ENCODE data around the gene PNMA8C. TPM values are rescaled to one million over a fixed set of nuclear protein-coding genes. Genes with fewer than 3 reads are reported as not detected.
A peak's percentile ranks its signal among the peaks of the same experiment; 100 is the strongest.

PNMA8C gene
- not detected for total RNA-seq

DNA sequence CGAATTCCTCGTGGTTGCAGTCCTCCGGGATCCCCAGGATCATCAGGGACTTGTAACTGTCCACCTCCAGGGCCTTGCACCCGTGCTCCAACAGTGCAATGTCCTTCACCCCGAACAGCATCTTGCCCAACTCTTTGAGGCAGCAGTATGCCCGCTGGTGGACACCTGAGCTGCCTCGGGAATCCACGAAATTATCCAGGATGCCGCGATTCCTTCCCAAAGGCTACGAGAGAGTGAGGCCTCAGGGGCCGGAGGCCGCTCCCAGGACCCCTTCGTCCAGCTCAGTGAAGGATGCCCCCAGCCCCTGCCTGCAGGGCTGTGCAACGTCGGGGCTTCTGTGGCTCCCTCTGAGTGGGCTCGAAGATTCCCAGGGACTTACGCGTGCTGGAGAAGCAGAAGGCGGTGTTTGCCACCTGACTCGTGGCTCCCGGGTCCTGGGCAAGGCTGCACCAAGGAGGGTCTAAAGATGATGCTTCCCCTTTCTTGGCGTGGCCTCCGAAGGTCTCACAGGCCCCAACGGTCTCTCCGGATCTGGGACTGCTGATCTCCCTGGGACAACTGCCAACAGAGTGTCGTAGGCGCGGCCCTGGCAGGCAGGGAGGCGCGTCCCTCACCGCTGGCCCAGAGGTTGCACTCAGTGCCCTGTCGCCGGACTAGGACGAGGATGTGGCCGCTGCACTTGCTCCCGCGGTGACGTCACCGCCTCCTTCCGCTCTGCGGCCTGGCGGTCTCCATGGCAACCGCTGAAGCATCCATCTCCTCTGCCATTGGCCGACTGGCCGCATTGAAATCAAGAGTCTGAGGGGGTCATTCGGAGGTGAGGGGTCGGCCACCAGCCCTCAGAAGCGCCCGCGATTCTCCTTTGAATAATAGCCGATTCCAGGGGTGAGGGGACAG, at the start of gene PNMA8C:
Gene PNMA8C, minus strand, starts transcription at position 698 of the 897 bp plus-strand sequence. Its CDS starts 577 bp downstream, at position 121.
- Mint-ChIP-seq H3K27ac (peak within 1 kb of the TSS; percentile 14 to 61), H3K4me1 (ENCODE audit: low read depth in 2 of 2) (peaks cover 23 to 31% of the 10 kb centered on the region in 2 donors), H3K4me3 (peak within 1 kb of the TSS; percentile 76)

GRCh38 chr19:46475986-46476385, 47.2 kb upstream of the PNMA8C start:
- H3K4me1 Mint-ChIP-seq (ENCODE audit: low read depth in 2 of 2) = no peaks in the 10 kb centered on the region
- DNase-seq (ENCODE audit: low spot score) = no peak
- no peaks in the 10 kb centered on the region for H3K9me3 Mint-ChIP-seq
- no peak for ATAC-seq
- no peaks in the 10 kb centered on the region for H3K36me3 Mint-ChIP-seq
- H3K4me3 Mint-ChIP-seq = no peak overlapping the region
- no peak overlapping the region for H3K27ac Mint-ChIP-seq
- peaks cover 29 to 34% of the 10 kb centered on the region in 2 donors for H3K27me3 Mint-ChIP-seq

More for the DNA sequence above, at the start of gene PNMA8C:
- DNase-seq (ENCODE audit: low spot score) = peak; percentile 86
- Mint-ChIP-seq H3K9me3 (no peaks in the 10 kb centered on the region), H3K36me3 (no peaks in the 10 kb centered on the region), H3K27me3 (peaks cover 42 to 44% of the 10 kb centered on the region in 2 donors)
- ATAC-seq = peak; percentile 86 to 92

DNA sequence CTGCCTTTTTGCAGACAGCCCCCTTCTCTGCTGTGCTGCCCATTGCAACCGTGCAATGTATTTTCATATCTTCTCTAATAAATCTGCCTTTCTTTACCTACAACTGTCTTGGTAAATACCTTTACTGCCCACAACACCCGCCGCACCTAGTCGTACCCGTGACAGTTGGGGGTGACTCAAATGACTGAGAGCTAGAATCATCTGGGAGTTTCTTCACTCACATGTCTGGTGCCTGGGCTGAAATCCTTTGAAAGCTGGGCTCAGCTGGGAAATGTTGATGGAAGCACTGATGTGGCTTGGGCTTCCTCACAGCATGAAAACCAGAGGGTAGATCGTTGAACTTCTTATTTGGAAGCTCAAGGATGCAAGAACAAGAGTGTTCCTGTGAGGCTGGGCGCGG, 45.5 kb upstream of the PNMA8C start:
- Mint-ChIP-seq H3K36me3 (no peaks in the 10 kb centered on the region), H3K9me3 (no peaks in the 10 kb centered on the region), H3K4me3 (no peak overlapping the region), H3K27ac (no peak overlapping the region), H3K27me3 (peaks cover 35 to 38% of the 10 kb centered on the region in 2 donors), H3K4me1 (ENCODE audit: low read depth in 2 of 2) (no peaks in the 10 kb centered on the region)
- no peak for ATAC-seq
- no peak for DNase-seq (ENCODE audit: low spot score)

DNA sequence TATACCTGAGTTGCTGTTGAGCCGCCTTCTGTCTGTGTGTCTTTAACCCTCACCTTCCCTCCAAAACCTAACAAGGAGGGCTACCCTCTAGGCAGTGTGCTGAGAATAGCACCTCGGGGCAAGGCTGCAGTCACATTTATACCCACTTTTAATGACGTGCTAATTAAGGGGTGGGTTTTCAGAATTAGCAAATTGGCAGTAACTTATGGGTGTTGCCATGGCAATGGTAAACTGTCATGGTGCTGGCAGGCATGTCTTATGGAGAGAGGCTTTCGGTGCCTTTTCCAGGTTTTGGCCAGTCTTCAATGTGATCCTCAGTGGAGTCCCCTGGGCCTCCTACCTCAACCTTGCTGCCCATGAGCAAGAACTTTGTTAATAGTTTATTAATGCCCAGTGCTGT, 43.9 kb upstream of the PNMA8C start:
- Mint-ChIP-seq H3K36me3 (no peaks in the 10 kb centered on the region), H3K27me3 (peaks cover 31 to 41% of the 10 kb centered on the region in 2 donors), H3K4me1 (ENCODE audit: low read depth in 2 of 2) (no peaks in the 10 kb centered on the region), H3K27ac (no peak overlapping the region), H3K9me3 (no peaks in the 10 kb centered on the region), H3K4me3 (no peak overlapping the region)
- ATAC-seq (no peak), DNase-seq (ENCODE audit: low spot score) (no peak)

GRCh38 chr19:46471811-46472543, 43.2 kb upstream of the PNMA8C start:
- ATAC-seq (no peak), DNase-seq (ENCODE audit: low spot score) (no peak)
- Mint-ChIP-seq H3K27ac (no peak overlapping the region), H3K36me3 (no peaks in the 10 kb centered on the region), H3K27me3 (peaks cover 31 to 47% of the 10 kb centered on the region in 2 donors), H3K4me3 (no peak overlapping the region), H3K4me1 (ENCODE audit: low read depth in 2 of 2) (no peaks in the 10 kb centered on the region), H3K9me3 (no peaks in the 10 kb centered on the region)

- H3K9me3 Mint-ChIP-seq = no peaks in the 10 kb centered on the region
- H3K27ac Mint-ChIP-seq = no peak within 1 kb of the TSS
- peaks cover 0 to 6% of the 10 kb centered on the region in 2 donors for H3K4me1 Mint-ChIP-seq (ENCODE audit: low read depth in 2 of 2)
- H3K4me3 Mint-ChIP-seq = no peak within 1 kb of the TSS
- ATAC-seq (peak; percentile 32 to 34), DNase-seq (ENCODE audit: low spot score) (no peak)
- H3K27me3 Mint-ChIP-seq = peaks cover 37 to 55% of the 10 kb centered on the region in 2 donors
- no peaks in the 10 kb centered on the region for H3K36me3 Mint-ChIP-seq
These were observed 42.5 kb upstream of the PNMA8C start, which contains the start of gene PNMA8A for GRCh38 chr19:46471116-46471733. PNMA8A (minus strand) TSS chr19:46471563; CDS start chr19:46471035, 528 bp downstream.

DNA sequence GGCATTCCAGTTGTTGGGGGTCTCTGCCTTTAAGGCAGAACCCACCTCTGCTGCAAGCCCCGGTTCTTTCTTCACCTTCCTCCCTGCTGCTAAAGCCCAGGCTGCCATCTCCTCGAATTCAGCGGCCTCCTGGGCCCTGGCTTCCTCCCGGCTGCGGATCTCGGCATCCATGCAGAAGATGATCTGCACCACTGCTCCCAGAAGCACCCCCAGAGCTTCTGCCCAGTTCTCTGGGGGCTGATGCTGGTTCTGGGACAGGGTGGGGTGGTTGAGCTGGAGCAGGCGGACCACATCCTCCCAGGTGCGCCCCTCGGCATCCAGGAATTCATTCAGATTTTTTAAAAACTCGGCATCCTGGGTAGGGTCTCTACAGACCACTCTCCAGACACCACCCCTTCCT, 41.6 kb upstream of the PNMA8C start:
- H3K4me1 Mint-ChIP-seq (ENCODE audit: low read depth in 2 of 2) = peaks cover 0 to 6% of the 10 kb centered on the region in 2 donors
- peaks cover 35 to 56% of the 10 kb centered on the region in 2 donors for H3K27me3 Mint-ChIP-seq
- H3K36me3 Mint-ChIP-seq = no peaks in the 10 kb centered on the region
- H3K27ac Mint-ChIP-seq = no peak overlapping the region
- ATAC-seq (no peak), DNase-seq (ENCODE audit: low spot score) (no peak)
- H3K9me3 Mint-ChIP-seq = no peaks in the 10 kb centered on the region
- H3K4me3 Mint-ChIP-seq = no peak overlapping the region

GRCh38 chr19:46469541-46470185, 40.9 kb upstream of the PNMA8C start:
- ATAC-seq (no peak), DNase-seq (ENCODE audit: low spot score) (no peak)
- Mint-ChIP-seq H3K27ac (no peak overlapping the region), H3K9me3 (no peaks in the 10 kb centered on the region), H3K27me3 (peaks cover 35 to 63% of the 10 kb centered on the region in 2 donors), H3K4me1 (ENCODE audit: low read depth in 2 of 2) (peaks cover 0 to 6% of the 10 kb centered on the region in 2 donors), H3K4me3 (no peak overlapping the region), H3K36me3 (no peaks in the 10 kb centered on the region)

DNA sequence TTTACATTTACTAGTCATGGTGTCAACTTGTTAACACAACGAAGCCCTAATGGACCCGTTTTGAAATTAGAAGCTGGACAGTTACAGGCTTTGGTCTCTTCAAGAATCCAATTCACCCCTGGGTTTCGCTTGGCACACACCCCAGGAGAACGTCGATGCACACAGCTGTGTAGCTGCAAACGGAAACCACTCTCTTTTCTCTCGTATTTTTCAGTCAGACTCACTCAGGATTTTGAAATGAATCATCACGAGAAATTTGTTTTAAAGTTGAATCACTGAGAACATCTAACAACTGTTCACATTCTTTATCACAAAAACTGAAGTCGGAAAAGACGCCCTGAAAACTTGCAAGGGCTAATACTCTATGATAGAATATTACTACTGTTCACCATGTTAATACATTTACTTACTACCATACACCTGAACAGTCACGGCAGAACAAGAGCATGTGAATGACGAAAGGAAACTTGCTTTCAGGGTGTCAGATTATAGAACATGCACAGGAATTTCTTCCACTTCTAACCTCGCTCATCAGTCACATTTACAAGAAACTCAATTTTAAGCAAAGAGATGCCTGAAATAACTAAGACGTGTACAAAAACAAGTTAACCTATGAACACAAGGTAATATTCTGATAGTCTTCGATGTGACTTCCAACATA, 37.9 kb upstream of the PNMA8C start:
- Mint-ChIP-seq H3K9me3 (no peaks in the 10 kb centered on the region), H3K4me1 (ENCODE audit: low read depth in 2 of 2) (peaks cover 0 to 6% of the 10 kb centered on the region in 2 donors), H3K27me3 (peaks cover 14 to 40% of the 10 kb centered on the region in 2 donors), H3K36me3 (no peaks in the 10 kb centered on the region), H3K27ac (no peak overlapping the region), H3K4me3 (no peak overlapping the region)
- no peak for DNase-seq (ENCODE audit: low spot score)
- no peak for ATAC-seq

GRCh38 chr19:46463516-46463915, 34.8 kb upstream of the PNMA8C start:
- no peaks in the 10 kb centered on the region for H3K9me3 Mint-ChIP-seq
- DNase-seq (ENCODE audit: low spot score) = no peak
- H3K27ac Mint-ChIP-seq = no peak overlapping the region
- no peak overlapping the region for H3K4me3 Mint-ChIP-seq
- no peaks in the 10 kb centered on the region for H3K36me3 Mint-ChIP-seq
- peaks cover 6 to 29% of the 10 kb centered on the region in 2 donors for H3K27me3 Mint-ChIP-seq
- no peak for ATAC-seq
- H3K4me1 Mint-ChIP-seq (ENCODE audit: low read depth in 2 of 2) = peaks cover 0 to 6% of the 10 kb centered on the region in 2 donors

GRCh38 chr19:46461537-46461936, 32.8 kb upstream of the PNMA8C start:
- H3K9me3 Mint-ChIP-seq = no peaks in the 10 kb centered on the region
- H3K4me1 Mint-ChIP-seq (ENCODE audit: low read depth in 2 of 2) = peaks cover 0 to 2% of the 10 kb centered on the region in 2 donors
- H3K4me3 Mint-ChIP-seq = no peak overlapping the region
- no peaks in the 10 kb centered on the region for H3K36me3 Mint-ChIP-seq
- H3K27me3 Mint-ChIP-seq = peaks cover 4 to 23% of the 10 kb centered on the region in 2 donors
- DNase-seq (ENCODE audit: low spot score) (no peak), ATAC-seq (no peak)
- no peak overlapping the region for H3K27ac Mint-ChIP-seq

DNA sequence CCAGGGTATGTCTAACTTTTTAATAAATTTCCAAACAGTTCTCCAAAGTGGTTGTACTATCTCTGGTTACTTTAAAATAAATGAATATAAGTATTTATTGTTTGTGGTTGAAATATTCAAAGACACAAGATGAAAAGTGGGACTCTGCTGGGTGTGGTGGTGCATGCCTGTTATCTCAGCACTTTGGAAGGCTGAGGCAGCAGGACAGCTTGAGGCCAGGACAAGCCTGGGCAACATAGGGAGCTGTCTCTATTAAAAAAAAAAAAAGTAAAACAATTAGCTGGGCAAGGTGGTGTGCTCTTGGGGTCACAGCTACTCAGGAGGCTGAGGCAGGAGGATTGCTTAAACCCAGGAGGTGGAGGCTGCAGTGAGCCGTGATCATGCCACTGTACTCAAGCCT, 32.2 kb upstream of the PNMA8C start:
- Mint-ChIP-seq H3K36me3 (no peaks in the 10 kb centered on the region), H3K4me3 (no peak overlapping the region), H3K9me3 (no peaks in the 10 kb centered on the region), H3K27ac (no peak overlapping the region), H3K4me1 (ENCODE audit: low read depth in 2 of 2) (no peaks in the 10 kb centered on the region), H3K27me3 (peaks cover 3 to 20% of the 10 kb centered on the region in 2 donors)
- no peak for DNase-seq (ENCODE audit: low spot score)
- ATAC-seq = no peak

- no peak overlapping the region for H3K27ac Mint-ChIP-seq
- H3K9me3 Mint-ChIP-seq = no peaks in the 10 kb centered on the region
- H3K4me3 Mint-ChIP-seq = no peak overlapping the region
- no peaks in the 10 kb centered on the region for H3K36me3 Mint-ChIP-seq
- DNase-seq (ENCODE audit: low spot score) (no peak), ATAC-seq (no peak)
- H3K27me3 Mint-ChIP-seq = peaks cover 3 to 16% of the 10 kb centered on the region in 2 donors
- no peaks in the 10 kb centered on the region for H3K4me1 Mint-ChIP-seq (ENCODE audit: low read depth in 2 of 2)
These were observed 31.3 kb upstream of the PNMA8C start for GRCh38 chr19:46460055-46460454.
